Ramos (cell line): ENCODE measurements around the gene CD109.
"Not testable (repeated sequence)": the region's sequence is repeated elsewhere in the genome, so short reads cannot be mapped to it uniquely, and the experiment has no call there.

Source experiments
- in situ Hi-C: fragments of 300-500 bp; cut with MboI; formaldehyde crosslinking; loops from one replicate; pipeline ENCODE4 v1.14.3; 2022; ENCODE audit warnings: low sequenced_read_pairs; ENCODE audit not compliant: unreplicated experiment

The CD109 gene

DNA sequence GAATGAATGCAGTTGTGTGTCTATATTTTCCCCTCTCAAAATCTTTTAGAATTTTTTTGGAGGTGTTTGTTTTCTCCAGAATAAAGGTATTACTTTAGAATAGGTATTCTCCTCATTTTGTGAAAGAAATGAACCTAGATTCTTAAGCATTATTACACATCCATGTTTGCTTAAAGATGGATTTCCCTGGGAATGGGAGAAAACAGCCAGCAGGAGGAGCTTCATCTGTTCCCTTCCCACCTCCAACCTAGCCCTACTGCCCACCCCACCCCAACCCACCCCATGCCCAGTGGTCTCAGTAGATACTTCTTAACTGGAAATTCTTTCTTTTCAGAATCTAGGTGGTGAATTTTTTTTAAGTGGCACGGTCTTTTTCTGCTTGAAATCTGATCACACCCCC is 127.8 kb downstream of the CD109 start:
- in situ Hi-C loops, result no loop called here

DNA sequence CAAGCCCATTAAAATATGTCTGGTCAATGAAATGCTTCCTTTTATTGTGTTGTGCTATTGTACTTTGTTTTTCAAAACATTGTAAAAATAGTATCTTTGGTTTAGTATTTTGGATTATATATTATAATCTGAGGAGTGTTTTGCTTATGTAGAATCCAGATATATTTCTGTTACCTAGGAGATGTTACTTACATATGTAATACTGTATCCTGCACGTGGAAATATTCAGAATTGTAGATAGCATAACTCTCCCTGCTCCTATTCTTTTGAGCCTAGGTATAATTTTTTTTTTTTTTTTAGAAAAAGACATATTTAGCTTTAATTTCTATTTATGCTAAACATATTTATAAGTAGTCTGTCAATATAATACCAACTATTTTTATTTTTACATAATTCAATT is 130.6 kb downstream of the CD109 start:
- in situ Hi-C loops, result no loop called here

DNA sequence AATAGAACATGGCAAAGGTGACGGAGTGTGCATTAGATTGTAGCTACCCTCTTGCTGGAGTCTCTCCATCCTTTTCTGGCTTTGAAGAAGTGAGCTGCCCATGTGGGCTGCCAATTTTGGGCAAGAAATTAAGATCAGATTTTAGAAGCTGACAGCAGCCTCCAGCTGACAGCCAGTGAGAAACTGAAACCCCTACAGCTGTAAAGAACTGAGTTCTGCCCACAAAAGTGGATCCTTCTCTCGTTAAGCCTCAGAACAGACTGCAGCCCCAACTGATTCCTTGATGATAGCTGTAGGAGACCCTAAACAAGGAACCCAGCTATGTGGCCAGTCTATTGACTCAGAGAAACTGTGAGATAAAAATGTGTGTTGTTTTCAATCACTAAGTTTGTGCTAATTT is 134.1 kb downstream of the CD109 start:
- in situ Hi-C loops, result no loop called here

DNA sequence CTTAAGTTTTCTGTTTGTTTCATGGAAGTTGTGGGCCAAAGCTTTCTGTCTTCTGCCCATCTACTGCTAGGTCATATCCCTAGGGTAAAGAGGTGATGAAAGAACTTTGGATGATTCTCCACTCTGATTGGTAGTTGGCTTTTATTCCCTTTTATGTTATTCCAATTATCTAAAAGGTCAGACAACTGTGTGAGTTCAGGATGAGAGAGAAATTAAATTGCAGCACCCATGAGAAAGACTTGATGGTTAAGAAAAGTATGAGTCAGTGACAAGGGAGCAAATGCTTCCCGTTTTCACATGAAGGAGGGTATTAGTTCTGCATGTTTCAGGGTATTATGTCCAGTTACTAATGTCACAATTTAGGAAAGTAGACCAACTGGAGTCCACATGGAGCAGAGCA is 136.3 kb downstream of the CD109 start:
- in situ Hi-C loops, result no loop called here

DNA sequence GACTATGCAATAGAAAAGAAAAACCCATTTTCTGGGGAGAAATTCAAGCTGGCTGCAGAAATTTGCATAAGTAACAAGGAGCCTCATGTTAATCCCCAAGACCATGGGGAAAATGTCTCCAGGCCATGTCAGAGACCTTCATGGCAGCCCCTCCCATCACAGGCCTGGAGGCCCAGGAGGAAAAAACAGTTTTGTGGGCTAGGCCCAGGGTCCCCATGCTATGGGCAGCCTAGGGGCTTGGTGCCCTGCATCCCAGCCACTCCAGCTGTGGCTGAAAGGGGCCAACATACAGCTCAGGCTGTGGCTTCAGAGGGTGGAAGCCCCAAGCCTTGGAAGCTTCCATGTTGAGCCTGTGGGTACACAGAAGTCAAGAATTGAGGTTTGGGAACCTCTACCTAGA is 148.7 kb downstream of the CD109 start:
- in situ Hi-C loops, result not testable (repeated sequence)

DNA sequence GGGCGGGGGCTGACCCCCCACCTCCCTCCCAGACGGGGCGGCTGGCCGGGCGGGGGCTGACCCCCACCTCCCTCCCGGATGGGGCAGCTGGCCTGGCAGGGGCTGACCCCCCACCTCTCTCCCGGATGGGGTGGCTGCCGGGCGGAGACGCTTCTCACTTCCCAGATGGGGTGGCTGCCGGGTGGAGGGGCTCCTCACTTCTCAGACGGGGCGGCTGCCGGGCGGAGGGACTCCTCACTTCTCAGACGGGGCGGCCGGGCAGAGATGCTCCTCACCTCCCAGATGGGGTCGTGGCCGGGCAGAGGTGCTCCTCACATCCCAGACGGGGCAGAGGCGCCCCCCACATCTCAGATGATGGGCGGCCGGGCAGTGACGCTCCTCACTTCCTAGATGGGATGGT is 155.0 kb downstream of the CD109 start:
- in situ Hi-C loops, result loop anchor here (25.0 kb wide), 1 partner anchor 1361 kb away; the partner anchor contains the start of gene COL12A1

DNA sequence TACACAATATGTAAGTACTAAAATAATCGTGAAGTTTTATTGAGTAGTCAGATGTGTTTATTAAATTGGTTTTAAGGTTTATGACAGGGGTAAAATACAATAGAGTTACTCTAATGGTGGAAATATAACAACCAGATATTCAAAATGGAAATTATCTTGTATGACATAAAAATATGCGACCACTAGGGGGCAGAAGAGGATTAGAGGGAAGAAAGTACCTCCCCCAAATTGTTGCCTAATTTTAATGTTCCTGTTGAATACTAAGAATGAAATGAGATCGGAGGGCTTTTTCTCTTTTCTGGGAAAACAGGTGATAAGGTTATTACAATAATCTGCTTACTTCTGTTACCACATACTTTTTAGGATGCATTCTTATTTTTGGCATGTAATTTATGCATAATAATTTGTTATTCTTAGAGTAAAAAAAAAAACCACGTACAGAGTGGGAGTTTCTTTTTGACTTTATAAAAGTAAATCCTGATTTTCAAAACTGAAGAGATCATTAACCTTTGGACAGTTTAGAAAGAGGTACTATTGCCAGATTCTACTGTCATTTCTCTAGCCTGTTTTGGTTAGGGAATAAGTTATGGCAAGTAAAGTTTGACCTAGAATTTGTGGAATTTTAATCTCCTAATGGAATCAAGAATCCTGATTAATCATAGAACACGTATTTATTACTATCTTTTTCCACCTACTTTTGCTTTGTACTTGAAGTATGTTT is 159.2 kb downstream of the CD109 start:
- in situ Hi-C loops, result loop anchor here (25.0 kb wide), 1 partner anchor 1357 kb away; the partner anchor contains the start of gene COL12A1

DNA sequence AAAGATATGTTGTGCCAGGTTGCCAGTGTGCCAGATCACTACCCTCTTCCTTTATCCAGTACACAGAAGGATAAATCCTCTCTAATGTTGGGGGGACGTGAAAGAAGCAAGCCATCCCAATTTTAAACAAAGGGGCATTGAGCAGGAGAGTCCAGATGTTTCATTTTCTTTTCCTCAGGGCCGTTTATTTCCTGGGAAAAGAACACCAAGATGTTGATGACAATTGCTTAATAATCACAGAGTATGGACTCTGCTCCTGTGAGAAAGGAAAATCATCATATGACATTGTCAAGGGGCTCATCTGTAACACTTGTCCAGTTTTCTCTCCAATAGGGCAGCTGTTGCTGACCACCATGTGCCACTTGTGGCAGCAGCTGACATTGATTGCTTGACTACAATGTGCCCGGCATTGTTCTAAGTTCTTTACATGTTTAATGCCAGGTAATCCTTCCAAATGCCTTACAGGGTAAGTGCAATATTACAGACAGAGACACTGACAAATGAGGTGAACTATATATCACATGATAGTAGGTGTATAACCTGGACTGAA is 161.4 kb downstream of the CD109 start:
- in situ Hi-C loops, result loop anchor here (25.0 kb wide), 1 partner anchor 1355 kb away; the partner anchor contains the start of gene COL12A1

DNA sequence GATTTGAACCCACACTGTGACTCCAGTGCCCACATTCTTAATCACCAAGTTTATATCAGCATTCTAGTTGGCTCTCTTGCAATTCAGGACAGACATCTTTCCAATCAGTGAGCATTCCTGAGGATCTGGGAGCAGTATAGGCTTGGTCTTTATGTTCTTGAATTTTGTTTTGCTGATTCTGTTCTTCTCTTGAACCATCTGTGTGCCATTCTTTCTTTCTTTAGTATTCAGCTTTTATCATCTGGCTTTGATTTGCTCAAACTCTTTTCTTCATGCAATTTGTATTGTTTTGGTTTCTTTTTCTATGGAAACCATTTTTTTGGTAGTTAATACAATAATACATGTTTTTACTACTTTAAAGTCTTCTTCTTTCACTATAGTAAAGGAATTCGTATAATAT is 162.4 kb downstream of the CD109 start:
- in situ Hi-C loops, result loop anchor here (25.0 kb wide), 1 partner anchor 1354 kb away; the partner anchor contains the start of gene COL12A1

DNA sequence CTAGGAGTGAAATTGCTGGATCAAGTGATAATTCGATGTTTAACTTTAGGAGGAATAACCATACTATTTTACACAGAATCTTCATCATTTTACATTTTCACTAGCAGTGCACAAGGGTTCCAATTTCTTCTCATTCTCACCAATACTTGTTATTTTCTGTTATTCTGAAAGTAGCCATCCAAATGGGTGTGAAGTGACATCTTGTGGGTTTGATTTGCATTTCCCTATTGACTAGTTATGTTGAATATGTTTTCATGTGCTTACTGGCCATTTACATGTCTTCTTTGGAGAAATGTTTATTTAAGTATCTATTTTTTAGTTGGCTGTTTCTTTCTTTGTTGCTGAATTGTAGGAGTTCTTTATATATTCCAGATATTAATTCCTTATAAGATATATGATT is 164.3 kb downstream of the CD109 start:
- in situ Hi-C loops, result loop anchor here (25.0 kb wide), 1 partner anchor 1352 kb away; the partner anchor contains the start of gene COL12A1

DNA sequence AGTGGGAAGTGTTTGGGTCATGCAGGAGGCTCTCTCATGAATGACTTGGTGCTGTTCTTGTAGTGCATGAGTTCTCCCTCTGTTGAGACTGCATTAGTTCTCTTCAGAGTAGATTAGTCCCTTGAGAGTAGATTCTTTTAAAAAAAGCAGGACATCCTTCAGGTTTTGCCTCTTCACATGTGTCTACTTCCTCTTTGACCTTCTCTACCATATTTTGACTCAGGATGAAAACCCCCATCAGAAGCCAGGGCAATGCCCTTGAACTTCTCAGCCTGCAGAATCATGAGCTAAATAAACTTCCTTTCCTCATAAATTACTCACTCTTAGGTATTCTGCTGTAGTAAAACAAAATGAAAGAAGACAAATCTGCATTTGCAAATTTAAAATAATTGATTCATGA is 170.3 kb downstream of the CD109 start:
- in situ Hi-C loops, result loop anchor here (25.0 kb wide), 1 partner anchor 1346 kb away; the partner anchor contains the start of gene COL12A1

DNA sequence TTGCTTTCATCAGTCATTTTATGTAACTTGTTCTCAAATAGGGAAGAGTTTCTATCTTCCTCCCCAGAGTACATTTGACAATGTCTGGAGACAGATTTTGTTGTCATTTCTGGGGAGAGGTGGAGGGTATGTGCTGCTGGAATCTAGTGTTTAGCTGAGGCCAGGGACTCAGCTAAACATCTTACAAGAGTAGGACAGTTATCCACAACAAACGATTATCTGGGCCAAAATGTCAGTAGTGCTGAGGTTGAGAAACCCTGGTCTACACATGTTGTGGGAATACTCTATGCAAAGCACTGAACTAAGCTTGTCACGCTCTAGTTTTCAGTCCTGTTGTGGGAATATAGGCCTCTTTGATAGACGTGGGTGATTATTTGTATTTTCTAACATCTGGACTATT is 171.4 kb downstream of the CD109 start:
- in situ Hi-C loops, result loop anchor here (25.0 kb wide), 1 partner anchor 1345 kb away; the partner anchor contains the start of gene COL12A1

DNA sequence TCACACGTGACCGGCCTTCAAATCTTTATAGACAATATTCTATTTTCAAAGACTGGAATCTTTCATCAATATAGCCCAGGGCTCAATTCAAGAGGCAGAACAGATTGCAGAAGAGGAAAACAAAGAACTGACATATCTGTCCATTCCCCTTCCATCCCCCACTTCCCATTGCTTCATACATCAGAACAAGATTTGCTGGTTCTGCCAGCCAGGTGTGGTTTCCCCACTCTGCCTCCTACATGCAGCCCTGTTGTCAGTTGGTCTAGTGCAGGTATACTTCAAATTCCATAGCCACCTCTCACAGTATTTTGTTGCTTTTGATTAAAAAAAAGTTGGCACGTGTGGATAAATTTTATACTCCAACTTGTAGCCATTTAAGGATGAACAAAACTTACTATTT is 174.9 kb downstream of the CD109 start:
- in situ Hi-C loops, result loop anchor here (25.0 kb wide), 1 partner anchor 1341 kb away; the partner anchor contains the start of gene COL12A1

DNA sequence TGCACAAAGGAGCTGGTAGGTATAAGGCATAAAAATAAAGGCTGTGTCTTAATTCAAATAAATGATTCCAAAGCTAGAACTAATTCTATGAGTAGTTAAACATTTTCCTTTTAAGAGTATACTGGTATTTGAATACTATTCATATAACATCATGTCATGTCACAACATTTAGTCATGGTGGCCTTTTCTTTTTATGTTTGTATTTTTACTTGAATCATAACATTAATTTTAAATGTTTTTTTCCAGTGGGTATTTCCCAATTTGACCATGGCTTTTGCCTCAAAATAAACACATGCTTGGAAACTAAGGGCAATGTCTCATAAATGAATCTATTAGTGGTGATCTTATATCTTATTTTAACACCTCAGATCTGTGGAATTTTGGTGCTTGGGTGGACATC is 177.1 kb downstream of the CD109 start:
- in situ Hi-C loops, result loop anchor here (25.0 kb wide), 1 partner anchor 1339 kb away; the partner anchor contains the start of gene COL12A1
